CD14-positive monocyte (primary cell): ENCODE data around the gene ME1. TPM values are rescaled to one million over a fixed set of nuclear protein-coding genes. Genes with fewer than 3 reads are reported as not detected.

Source experiments
- DNase-seq, 3 donors: peaks; one replicate each; pipeline ENCODE4 v3.0.0-alpha.2; 2011 to 2022
- H2AFZ ChIP-seq: 2 replicates; pipeline ENCODE4 v1.6.0; 2012; ENCODE audit warnings: mild to moderate bottlenecking, low read depth, low read length, inconsistent platforms; ENCODE audit not compliant: insufficient read depth, poor library complexity, severe bottlenecking
- H3K27ac ChIP-seq, 2 donors: 1 replicate in 1 of 2; 2 replicates in 1 of 2; pipeline ENCODE4 v1.5.1; 2012 to 2013; ENCODE audit warnings: low read length in 2 of 2, control low read depth in 1 of 2, inconsistent platforms in 1 of 2, low read depth in 1 of 2, mild to moderate bottlenecking in 1 of 2
- H3K27me3 ChIP-seq, 2 donors: one replicate each; pipeline versions ENCODE4 v1.6.0 to v1.6.1; 2011 to 2013; ENCODE audit warnings: low read length in 2 of 2; ENCODE audit not compliant: control insufficient read depth in 2 of 2, insufficient read depth in 2 of 2
- H3K36me3 ChIP-seq, 2 donors: replicated peaks in 1 of 2; 1 replicate in 1 of 2; 2 replicates in 1 of 2; pipeline versions ENCODE4 v1.5.1 to v1.6.1; 2012 to 2013; ENCODE audit warnings: low read length in 2 of 2, control low read depth in 1 of 2, inconsistent platforms in 1 of 2, mild to moderate bottlenecking in 1 of 2; ENCODE audit not compliant: insufficient read depth in 2 of 2, control insufficient read depth in 1 of 2
- H3K4me1 ChIP-seq, 2 donors: 1 replicate in 1 of 2; 2 replicates in 1 of 2; pipeline versions ENCODE4 v1.5.1 to v1.6.1; 2012 to 2013; ENCODE audit warnings: low read length in 2 of 2, control low read depth in 1 of 2, inconsistent platforms in 1 of 2, mild to moderate bottlenecking in 1 of 2, moderate library complexity in 1 of 2; ENCODE audit not compliant: insufficient read depth in 2 of 2, control insufficient read depth in 1 of 2
- H3K4me2 ChIP-seq: replicated peaks from 2 replicates; pipeline ENCODE3; 2012; ENCODE audit warnings: low read length, moderate library complexity, mild to moderate bottlenecking; ENCODE audit not compliant: poor library complexity, severe bottlenecking; ENCODE audit errors: extremely low read depth
- H3K4me3 ChIP-seq, 3 experiments: fragments of 200-600 bp in 1 of 3; sonication (generic) in 1 of 3; replicated peaks in 1 of 3; 1 replicate in 2 of 3; 2 replicates in 1 of 3; pipeline ENCODE4 v1.5.1; 2011 to 2013; ENCODE audit warnings: low read length in 3 of 3, mild to moderate bottlenecking in 3 of 3, control low read depth in 2 of 3, low read depth in 2 of 3, inconsistent platforms in 1 of 3, moderate library complexity in 1 of 3
- H3K79me2 ChIP-seq: 2 replicates; pipeline ENCODE4 v1.6.0; 2012; ENCODE audit warnings: mild to moderate bottlenecking, control low read depth, inconsistent platforms, low read length, moderate library complexity; ENCODE audit not compliant: insufficient read depth
- H3K9ac ChIP-seq: 2 replicates; pipeline ENCODE4 v1.6.0; 2017; ENCODE audit warnings: low read length, mild to moderate bottlenecking; ENCODE audit not compliant: insufficient read depth, poor library complexity, severe bottlenecking
- H3K9me3 ChIP-seq, 2 donors: replicated peaks in 1 of 2; 1 replicate in 1 of 2; 2 replicates in 1 of 2; pipeline versions ENCODE4 v1.5.1 to v1.6.1; 2012 to 2013; ENCODE audit warnings: low read length in 2 of 2, control low read depth in 1 of 2; ENCODE audit not compliant: control insufficient read depth in 1 of 2, insufficient read depth in 1 of 2
- H4K20me1 ChIP-seq: 2 replicates; pipeline ENCODE4 v1.6.0; 2012; ENCODE audit warnings: mild to moderate bottlenecking, low read length, control low read depth, moderate library complexity; ENCODE audit not compliant: insufficient read depth
- H3K27ac Mint-ChIP-seq, 7 donors: one replicate each; pipeline ENCODE4 v1.8.0; 2020; ENCODE audit warnings: mild to moderate bottlenecking in 7 of 7, mixed read lengths in 7 of 7, moderate library complexity in 6 of 7, inconsistent platforms in 2 of 7
- H3K27me3 Mint-ChIP-seq, 3 donors: one replicate each; pipeline ENCODE4 v1.8.0; 2021 to 2022; ENCODE audit warnings: low read depth in 3 of 3, mild to moderate bottlenecking in 3 of 3, mixed read lengths in 3 of 3, moderate library complexity in 3 of 3, inconsistent platforms in 1 of 3
- H3K36me3 Mint-ChIP-seq, 2 donors: one replicate each; pipeline ENCODE4 v1.8.0; 2020; ENCODE audit warnings: mixed read lengths in 2 of 2, inconsistent platforms in 1 of 2, mild to moderate bottlenecking in 1 of 2
- H3K4me1 Mint-ChIP-seq: one replicate; pipeline ENCODE4 v1.8.0; 2020; ENCODE audit warnings: mild to moderate bottlenecking, mixed read lengths
- H3K4me3 Mint-ChIP-seq, 2 donors: one replicate each; pipeline ENCODE4 v1.8.0; 2020; ENCODE audit warnings: mild to moderate bottlenecking in 2 of 2, mixed read lengths in 2 of 2, moderate library complexity in 1 of 2
- H3K9me3 Mint-ChIP-seq, 7 donors: one replicate each; pipeline ENCODE4 v1.8.0; 2020 to 2022; ENCODE audit warnings: mixed read lengths in 7 of 7, mild to moderate bottlenecking in 6 of 7, moderate library complexity in 6 of 7, inconsistent platforms in 2 of 7
- CTCF ChIP-seq: fragments of 200-600 bp; IDR thresholded peaks from one replicate; pipeline ENCODE4 v1.8.0; 2022; ENCODE audit warnings: antibody characterized with exemption, mild to moderate bottlenecking
- WGBS: methylation state at CpG from one replicate; pipeline ENCODE4 v1.1.5; 2013; ENCODE audit warnings: missing lambda C conversion rate; ENCODE audit not compliant: insufficient coverage; 5-methylcytosine and 5-hydroxymethylcytosine counted together
- intact Hi-C, 2 donors: fragments of 100-400 bp; cut with micrococcal nuclease; formaldehyde crosslinking; loops; one replicate each; pipeline versions ENCODE4 v1.15.0 to v1.15.1; 2023
- polyA plus RNA-seq, 3 donors: library from polyadenylated mRNA; depleted of rRNA in 1 of 3; unstranded in 2 of 3; stranded (reverse) in 1 of 3; fragments of 300-500 nt in 2 of 3; fragments of >200 nt in 1 of 3; fragmentation: Illumina TruSeq in 2 of 3; gene quantifications; 1 replicate in 2 of 3; 2 replicates in 1 of 3; pipeline ENCODE4 v1.2.3, GENCODE V29; 2012 to 2021

ME1 gene
- polyA plus RNA-seq, 3 donors, result 1.3 to 4.0 (median 2.1) TPM

GRCh38 chr6:83433177-83433576, 2.3 kb upstream of the ME1 start:
- peaks cover 35% of the 10 kb centered on the region for H3K4me1 Mint-ChIP-seq
- DNase-seq, result no peak
- H3K4me3 ChIP-seq, result no peak overlapping the region
- no peaks in the 10 kb centered on the region for H3K9me3 ChIP-seq
- H3K27ac Mint-ChIP-seq, result no peak overlapping the region
- no peaks in the 10 kb centered on the region for H3K36me3 ChIP-seq
- H4K20me1 ChIP-seq, result no peaks in the 10 kb centered on the region
- H3K27me3 Mint-ChIP-seq, result peaks cover 30 to 43% (median 32%) of the 10 kb centered on the region in 3 donors
- peaks cover 0 to 2% (median 0%) of the 10 kb centered on the region in 7 donors for H3K9me3 Mint-ChIP-seq
- no peak overlapping the region for H3K9ac ChIP-seq
- H3K36me3 Mint-ChIP-seq, result peaks cover 0 to 6% of the 10 kb centered on the region in 2 donors
- intact Hi-C loops, result loop anchor here (5.0 to 10.0 kb wide), 2 partner anchors 34 to 162 kb away; no protein-coding TSS in a partner anchor
- no peaks in the 10 kb centered on the region for H3K79me2 ChIP-seq
- peaks cover 23 to 35% of the 10 kb centered on the region in 2 donors for H3K27me3 ChIP-seq
- no peak overlapping the region for H3K4me3 Mint-ChIP-seq
- no peak for TF ChIP-seq CTCF
- H2AFZ ChIP-seq, result no peak overlapping the region
- peaks cover 31 to 51% of the 10 kb centered on the region in 2 donors for H3K4me1 ChIP-seq
- no peak overlapping the region for H3K4me2 ChIP-seq
- H3K27ac ChIP-seq, result no peak overlapping the region

GRCh38 chr6:83432636-83433035, 1.8 kb upstream of the ME1 start:
- H3K36me3 Mint-ChIP-seq, result peaks cover 0 to 6% of the 10 kb centered on the region in 2 donors
- H3K4me2 ChIP-seq, result no peak overlapping the region
- no CpG with 5 or more reads among the region's 2 CpGs for WGBS

More at GRCh38 chr6:83432636-83433035, 1.8 kb upstream of the ME1 start:
- Mint-ChIP-seq H3K9me3 (peaks cover 0 to 2% (median 0%) of the 10 kb centered on the region in 7 donors), H3K4me1 (peaks cover 35% of the 10 kb centered on the region), H3K27me3 (peaks cover 27 to 40% (median 28%) of the 10 kb centered on the region in 3 donors), H3K27ac (no peak overlapping the region), H3K4me3 (no peak overlapping the region)
- Histone ChIP-seq H3K4me1 (peaks cover 31 to 51% of the 10 kb centered on the region in 2 donors), H3K27me3 (peaks cover 22 to 32% of the 10 kb centered on the region in 2 donors), H3K27ac (no peak overlapping the region), H3K79me2 (no peaks in the 10 kb centered on the region), H2AFZ (no peak overlapping the region), H3K9me3 (no peaks in the 10 kb centered on the region), H3K36me3 (no peaks in the 10 kb centered on the region), H4K20me1 (no peaks in the 10 kb centered on the region), H3K9ac (no peak overlapping the region), H3K4me3 (no peak overlapping the region)
- no peak for DNase-seq
- TF ChIP-seq CTCF, result no peak
- intact Hi-C loops, result loop anchor here (5.0 to 10.0 kb wide), 2 partner anchors 35 to 162 kb away; no protein-coding TSS in a partner anchor
